NCI-H748 treated with DMSO at 0.1 percent for 48 hours (cell line): ENCODE measurements around the gene NKAIN4.

Experiments used
- DNase-seq: peaks from one replicate; lab custom pipeline; 2025; lab: John Stamatoyannopoulos, UW

The NKAIN4 gene

GRCh38 chr20:63254232-63254605 lies at the start of gene NKAIN4:
TSS of gene NKAIN4 (minus strand) at chr20:63254463. CDS start at chr20:63254450, 13 bp downstream.
- DNase-seq = no peak

DNA sequence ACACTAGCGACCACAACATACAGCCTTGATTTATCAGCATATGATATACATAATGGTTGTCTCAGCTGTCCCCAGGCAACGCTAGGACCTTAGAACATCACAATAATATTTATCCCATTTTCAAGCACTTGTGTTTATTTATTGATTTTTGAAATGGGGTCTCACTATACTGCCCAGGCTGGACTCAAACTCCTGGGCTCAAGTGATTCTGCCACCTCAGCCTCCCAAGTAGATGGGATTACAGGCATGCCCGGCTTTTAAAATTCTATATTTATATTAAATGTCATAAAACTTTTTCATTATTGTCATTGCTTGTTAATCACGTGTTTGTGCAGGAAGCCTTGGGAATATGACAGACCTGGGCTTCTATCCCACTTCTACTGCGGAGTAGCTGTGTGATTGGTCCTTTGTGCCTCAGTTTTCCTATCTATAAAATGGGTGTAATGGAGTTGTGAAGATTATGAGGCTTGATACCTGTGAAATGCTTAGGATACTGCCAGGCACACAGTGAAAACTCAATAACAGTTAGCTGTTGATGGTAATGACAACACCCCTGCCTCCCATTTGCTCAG lies 48.9 kb upstream of the NKAIN4 start:
- no peak for DNase-seq

GRCh38 chr20:63301671-63302070 lies 47.4 kb upstream of the NKAIN4 start:
- no peak for DNase-seq

DNA sequence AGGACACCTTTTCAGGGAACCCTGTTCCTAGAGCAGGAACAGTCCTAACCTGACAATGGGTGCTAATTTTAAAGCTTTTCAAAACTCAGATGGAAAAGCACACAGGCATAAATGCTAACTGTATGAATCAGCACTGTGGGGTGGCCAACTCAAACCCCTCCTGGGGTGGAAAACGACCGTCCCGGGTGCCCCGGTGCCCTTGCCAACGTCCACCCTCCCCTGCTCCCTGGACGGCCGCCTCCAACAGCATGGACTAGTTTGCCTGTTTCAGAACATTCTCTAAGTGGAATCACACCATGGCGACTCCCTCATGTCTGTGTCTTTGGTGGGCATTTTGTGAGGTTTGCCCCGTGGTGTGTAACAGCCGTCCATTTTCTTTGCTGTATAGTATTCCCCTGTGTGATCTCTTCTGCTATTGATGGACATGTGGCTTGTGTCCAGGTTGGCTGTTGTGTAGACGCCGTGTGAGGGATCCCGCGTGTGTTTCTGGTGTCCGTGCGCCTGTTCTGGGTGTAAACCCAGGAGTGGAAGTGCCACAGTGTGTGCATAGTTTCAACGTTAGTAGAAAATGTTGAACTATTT lies 44.6 kb upstream of the NKAIN4 start:
- DNase-seq = no peak

DNA sequence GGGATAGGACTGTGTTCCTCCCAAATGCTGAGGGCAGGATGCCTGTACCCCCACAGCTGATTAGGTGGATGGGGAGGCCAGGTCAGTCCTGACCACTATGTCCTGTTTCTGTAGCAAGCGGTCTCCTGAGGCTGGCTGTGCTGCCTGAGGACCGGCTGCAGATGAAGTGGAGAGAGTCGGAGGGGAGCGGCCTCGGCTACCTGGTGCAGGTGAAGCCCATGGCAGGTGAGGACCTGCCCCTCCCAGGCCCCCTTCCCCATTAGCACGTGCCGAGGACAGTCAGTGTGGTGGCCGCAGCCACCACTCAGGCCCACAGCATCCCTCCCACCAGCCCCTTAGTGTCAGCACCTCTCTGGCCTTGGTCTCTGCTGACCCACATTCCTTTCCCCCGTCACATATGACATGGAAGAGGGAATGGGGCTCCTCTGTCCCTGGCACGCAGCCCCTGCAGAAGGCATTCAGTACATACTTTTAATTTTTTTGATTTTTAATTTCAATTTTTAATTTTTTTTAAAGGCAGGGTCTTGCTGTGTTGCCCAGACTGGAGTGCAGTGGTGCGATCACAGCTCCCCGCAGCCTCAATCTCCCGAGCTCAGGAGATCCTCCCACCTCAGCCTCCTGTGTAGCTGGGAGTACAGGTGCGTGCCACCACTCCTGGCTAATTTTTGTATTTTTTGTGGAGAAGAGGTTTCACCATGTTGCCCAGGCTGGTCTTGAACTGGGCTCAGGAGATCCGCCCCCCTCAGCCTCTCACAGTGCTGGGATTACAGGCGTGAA lies 43.7 kb upstream of the NKAIN4 start:
- no peak for DNase-seq

- no peak for DNase-seq
Measured at GRCh38 chr20:63297371-63297781, 43.1 kb upstream of the NKAIN4 start.

DNA sequence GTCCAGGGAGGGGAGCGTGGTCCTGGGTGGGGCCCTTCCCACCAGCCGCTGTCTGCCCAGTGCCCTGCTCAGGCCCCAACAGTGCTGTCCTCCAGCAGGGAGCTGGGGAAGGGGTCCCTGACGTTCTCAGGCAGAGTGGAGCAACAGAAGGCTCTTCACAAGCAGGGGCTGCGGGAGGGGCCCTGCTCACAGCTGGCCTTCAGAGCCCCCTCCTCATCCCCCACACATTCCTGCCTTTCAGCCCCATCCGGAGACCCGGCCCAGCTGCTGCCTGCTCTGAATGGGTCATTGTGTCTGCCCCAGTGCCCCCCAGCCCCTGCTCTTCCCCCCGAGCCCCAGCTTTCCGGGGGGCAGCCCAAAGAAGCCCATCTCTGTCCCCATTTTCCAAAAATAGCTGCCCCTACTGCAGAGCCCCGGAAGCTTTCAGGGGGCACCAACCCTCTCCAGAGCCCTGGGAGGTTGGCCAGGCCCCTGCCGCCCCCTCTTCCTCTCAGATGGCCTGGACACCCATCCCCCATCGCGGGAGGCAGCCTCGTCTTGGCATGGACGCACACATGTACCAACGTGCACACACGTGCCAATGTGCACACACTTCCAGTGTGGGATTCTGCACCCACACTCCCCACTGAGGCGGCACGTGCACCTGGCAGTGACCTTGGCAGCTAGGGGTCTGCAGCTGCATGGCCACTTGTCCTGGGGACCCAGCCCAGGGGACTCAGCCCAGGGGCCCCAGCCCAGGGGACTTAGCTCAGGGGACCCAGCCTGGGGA lies 42.5 kb upstream of the NKAIN4 start:
- DNase-seq = no peak

DNA sequence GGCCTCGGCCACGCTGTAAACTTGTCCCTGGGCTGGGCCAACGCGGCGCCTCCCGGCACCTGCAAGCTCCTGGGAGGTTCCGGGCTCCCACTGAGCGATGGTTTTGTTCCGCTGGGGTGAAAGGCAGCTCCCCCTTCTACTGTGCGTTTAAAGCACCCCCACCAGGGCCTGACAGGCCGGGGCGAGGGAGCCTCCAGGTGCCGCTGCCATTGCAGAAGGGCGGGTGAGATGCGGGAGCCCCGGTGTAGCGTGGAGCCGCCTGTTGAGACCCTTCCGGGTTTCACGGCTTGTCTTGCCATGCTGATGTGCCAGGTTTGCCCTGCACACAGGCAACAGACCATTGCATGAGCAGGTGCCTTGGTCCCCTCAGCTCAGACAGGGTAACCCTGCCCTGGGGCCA lies 41.6 kb upstream of the NKAIN4 start:
- DNase-seq = no peak

DNA sequence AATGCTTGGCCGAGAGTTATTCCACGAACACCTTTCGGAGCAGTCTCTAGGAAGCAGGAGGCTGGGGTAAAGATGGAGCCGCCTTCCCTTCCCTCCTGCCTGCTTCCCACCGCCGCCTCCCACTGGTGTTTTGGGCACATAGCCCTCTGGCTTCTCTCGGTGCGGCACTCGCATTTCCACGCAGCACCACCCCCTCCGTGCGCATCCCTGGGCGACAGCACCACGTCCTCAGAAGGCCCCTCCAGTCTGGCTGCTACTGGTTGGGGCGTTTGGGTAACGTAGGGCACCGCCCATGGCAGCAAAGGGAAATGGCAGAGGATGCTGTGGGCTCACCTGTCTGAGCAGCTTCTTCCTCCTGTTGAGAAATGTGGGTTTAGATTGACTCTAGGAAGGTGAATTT lies 41.2 kb upstream of the NKAIN4 start:
- DNase-seq = no peak

- no peak for DNase-seq
Measured at GRCh38 chr20:63295018-63295417, 40.8 kb upstream of the NKAIN4 start.

DNA sequence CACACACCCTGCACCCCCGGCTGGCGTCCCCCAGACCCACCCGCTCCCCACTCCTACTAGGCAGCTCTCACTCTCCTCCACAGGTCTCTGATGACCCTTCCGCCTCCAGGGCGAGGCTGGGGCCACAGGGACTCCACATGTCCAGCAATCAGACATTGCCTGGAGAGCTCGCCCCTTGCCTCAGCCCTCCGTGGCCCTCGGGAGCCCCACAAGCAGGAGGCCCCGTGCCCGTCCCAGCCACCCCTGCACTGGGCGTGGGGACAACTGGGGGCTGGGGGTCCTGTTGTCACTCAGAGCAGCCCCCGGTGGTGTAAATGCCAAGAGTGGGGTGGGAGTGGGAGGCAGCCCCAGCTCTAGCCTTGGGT lies 40.3 kb upstream of the NKAIN4 start:
- DNase-seq = no peak

DNA sequence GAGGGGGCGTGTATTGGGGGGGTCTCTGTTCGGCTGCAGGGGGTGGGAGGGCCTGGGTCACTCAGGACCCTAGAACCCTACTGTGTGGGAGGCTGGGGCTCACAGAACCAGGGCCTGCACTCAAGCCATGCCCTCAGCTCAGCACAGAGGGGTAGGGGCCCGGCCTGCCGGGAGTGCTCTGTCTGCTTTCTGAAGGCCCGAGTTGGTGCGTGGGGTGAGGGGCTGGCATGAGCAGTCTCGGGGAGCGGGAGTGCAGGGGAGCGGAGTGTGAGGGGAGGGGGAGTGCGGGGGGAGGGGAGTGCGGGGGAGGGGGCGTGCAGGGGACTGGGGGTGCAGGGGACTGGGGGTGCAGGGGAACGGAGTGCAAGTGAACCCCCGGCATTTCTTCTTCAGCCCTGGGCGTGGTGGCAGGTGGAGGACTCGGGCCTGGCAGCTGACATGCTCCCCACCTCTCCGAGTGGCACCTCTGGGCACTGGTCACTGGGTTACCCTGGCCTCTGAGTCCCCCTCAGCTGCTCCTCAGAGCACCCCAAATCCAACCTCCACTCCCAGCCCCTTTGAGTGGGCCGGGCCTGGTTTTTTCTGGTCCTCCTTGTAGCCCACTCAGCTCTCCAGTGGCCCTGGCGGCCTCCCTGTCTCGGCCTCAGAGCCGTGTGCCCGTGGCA lies 39.7 kb upstream of the NKAIN4 start:
- DNase-seq = no peak

DNA sequence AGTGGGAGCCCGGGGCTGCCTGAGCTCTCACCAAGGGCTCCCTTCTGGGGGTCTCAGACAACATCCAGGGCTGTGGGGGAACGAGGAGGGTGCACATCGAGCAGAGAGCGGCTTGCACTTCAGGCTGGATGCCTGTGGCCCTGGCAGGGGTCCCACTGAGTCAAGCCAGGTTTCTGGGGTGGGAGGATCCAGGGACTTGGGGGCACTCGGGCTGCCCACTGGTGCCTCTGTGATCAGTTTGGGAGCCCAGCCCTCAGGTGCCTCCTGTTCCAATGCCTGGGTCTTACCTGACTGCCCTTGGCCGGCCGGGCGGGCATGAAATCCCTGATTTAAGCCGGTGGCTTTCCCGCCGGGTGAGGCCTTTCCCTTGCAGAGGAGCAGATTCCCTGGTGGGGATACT lies 39.2 kb upstream of the NKAIN4 start:
- no peak for DNase-seq

DNA sequence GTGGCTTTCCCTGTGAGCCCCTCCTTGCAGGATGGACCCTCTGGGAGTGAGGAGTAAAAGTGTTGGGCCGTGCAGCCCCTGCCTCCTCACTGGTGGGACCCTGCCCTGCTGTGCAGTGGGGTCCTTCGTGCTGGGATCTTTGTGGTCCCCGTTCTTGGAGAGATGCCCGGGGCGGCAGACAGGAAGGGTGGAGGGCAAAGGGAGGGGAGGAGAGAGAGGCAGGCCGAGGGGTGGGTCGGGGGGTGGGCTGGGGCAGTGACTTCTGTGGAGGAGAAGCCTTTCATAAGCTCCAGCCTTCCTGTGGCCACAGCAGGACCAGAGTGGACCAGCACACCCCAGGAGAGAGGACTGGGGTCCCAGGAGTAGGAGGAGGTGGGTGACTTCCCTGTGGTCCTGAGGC lies 38.6 kb upstream of the NKAIN4 start, which contains the start of gene COL20A1:
Gene COL20A1 (plus strand): TSS at position 283 of the 400 bp plus-strand sequence. CDS start 1,922 bp downstream, outside the sequence.
- no peak for DNase-seq

- no peak for DNase-seq
Measured at GRCh38 chr20:63292292-63292701, 38.0 kb upstream of the NKAIN4 start.

DNA sequence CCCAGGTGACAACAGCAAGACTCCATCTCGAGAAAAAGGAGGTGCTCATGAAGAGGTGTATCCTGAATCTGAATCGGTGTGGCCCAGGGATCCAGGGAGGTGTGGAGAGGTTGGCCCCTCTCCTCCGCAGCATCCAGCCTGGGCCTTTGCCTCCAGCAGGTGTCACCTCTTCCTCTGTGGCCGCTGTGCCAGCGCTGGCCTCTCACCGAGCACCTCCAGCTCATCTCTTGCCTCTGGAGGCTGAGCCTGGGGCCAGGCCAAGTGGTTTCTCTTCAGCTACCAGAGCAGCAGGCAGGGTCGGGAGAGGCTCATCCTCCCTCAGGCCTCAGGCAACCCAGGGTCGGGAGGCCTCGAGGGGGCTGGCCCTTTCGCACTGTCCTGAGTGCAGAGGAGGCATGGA lies 37.5 kb upstream of the NKAIN4 start:
- DNase-seq = no peak

DNA sequence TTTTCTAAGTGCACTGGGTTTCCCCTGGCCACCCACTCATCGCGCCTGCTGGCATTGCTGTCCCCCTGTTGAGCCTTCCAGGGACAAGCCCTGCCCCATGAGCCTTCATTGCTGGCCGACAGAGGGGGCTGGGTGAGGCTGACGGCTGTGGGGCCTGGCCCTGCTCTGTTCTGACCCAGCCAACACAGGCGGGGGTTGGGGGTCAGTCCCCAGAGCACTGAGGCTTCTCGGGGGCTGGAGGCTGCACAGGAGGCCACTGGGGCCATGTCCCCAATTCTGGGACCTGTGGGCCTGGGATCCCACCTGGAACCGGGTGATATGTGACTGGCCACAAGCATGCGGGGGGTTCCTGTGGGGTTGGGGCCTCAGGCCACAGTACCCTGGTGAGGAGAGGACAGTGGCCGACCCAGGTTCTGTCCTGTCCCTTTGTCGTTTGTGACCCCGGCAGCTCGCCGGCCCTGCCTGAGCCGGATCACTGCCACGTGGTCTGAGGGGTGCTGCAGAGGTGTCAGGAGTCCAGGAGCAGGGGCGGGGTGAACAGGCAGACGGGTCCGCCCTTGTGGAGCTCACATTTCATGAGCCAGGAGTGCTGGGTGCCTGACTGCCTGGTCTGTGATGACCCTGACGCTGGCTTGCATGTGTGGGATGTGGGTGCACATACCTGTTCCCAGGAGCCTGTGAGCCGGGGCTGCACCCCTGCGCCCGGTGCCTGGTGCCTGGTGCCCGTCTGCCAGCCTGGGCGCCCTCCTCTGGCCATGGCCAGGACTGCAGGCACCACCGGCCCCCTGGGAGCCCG lies 36.6 kb upstream of the NKAIN4 start:
- DNase-seq = peak; percentile 12

DNA sequence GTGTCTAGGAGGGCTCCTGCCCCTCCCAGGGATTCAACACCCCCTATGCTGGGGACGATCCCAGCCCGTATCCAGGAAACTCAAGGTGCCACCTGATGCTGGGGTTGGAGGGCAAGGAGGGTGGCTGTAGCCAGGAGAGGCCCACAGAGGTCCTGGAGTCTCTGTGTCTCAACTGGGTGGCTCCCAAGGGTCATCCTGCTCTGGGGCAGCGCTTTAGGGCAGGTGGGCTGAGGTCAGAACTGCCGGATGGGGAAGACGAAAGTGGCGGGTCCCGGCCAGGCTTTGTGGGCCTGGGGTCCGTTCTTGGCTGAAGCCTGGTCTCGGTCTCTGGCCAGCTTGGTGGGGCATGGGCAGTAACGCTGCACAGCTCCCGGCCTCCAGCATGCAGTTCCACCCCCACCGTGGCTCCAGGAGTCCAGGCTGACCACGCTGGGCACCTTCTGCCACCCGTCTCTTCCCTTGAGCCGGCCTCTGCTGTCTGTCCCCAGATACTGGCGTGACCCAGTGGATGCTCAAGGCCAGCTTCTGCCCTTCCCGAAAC lies 35.9 kb upstream of the NKAIN4 start:
- no peak for DNase-seq

GRCh38 chr20:63289311-63290135 lies 35.3 kb upstream of the NKAIN4 start:
- no peak for DNase-seq

DNA sequence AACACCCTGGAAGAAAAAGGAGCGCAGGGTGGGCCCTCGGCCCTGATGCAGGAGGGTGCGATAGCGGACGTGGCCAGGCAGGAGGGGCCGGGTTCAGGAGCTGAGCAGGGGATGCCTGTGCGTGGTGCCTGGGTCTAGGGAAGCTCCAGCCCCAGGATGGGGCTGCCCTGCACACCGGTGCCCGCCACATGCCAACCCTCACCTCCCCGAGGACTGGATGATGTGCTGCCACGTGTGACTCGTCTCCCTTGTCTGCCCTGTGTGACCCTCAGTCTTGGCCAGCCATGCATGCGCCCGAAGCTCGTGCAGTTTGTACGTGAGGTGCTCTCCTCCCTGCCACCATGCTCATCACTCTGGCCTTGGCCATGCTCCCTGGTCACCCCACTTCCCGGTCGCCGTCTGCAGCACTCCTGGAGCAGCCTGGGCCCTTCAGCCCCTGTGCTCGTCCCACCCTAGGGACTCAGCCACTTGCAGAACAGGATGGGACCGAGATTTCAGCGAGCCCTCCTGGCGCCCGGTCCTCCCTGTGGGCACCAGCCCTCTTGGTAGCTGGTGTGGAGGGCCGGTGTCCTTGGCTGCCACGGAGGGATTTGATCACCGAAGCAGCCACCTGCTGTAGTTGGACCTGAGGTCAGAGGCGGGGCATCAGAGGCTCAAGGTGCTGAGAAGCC lies 34.5 kb upstream of the NKAIN4 start:
- DNase-seq = no peak
